Lung (tissue), 12 donors: ENCODE measurements around the gene SMTNL2. TPM values are rescaled to one million over a fixed set of nuclear protein-coding genes. Genes with fewer than 3 reads are reported as not detected.

ENCODE experiments used
- ATAC-seq: fragments of 200-7000 bp; cut with Tn5 transposase; one replicate; pipeline ENCODE4 v1.9.1; 2020; ENCODE audit warnings: moderate number of reproducible peaks; ENCODE audit not compliant: insufficient read depth, low FRiP score
- DNase-seq, 3 donors: peaks; one replicate each; pipeline ENCODE4 v3.0.0-alpha.2; 2013 to 2017
- H3K27ac ChIP-seq, 2 donors: one replicate each; pipeline ENCODE4 v1.5.1; 2013; ENCODE audit warnings: mild to moderate bottlenecking in 2 of 2, moderate library complexity in 2 of 2, control low read depth in 1 of 2, inconsistent platforms in 1 of 2, low read depth in 1 of 2, low read length in 1 of 2
- H3K27me3 ChIP-seq, 3 donors: one replicate each; pipeline ENCODE4 v1.5.1; 2013; ENCODE audit warnings: low read length in 2 of 3; ENCODE audit not compliant: control insufficient read depth in 3 of 3, insufficient read depth in 3 of 3
- H3K36me3 ChIP-seq, 4 donors: one replicate each; pipeline ENCODE4 v1.5.1; 2013; ENCODE audit warnings: low read length in 4 of 4, mild to moderate bottlenecking in 1 of 4, moderate library complexity in 1 of 4; ENCODE audit not compliant: control insufficient read depth in 4 of 4, insufficient read depth in 4 of 4
- H3K4me1 ChIP-seq, 5 donors: one replicate each; pipeline ENCODE4 v1.5.1; 2013; ENCODE audit warnings: low read length in 5 of 5, mild to moderate bottlenecking in 2 of 5, moderate library complexity in 1 of 5; ENCODE audit not compliant: control insufficient read depth in 5 of 5, insufficient read depth in 5 of 5
- H3K4me3 ChIP-seq: one replicate; pipeline ENCODE4 v1.5.1; 2013; ENCODE audit warnings: mild to moderate bottlenecking, control low read depth, moderate library complexity
- H3K9ac ChIP-seq, 2 donors: one replicate each; pipeline ENCODE4 v1.5.1; 2013; ENCODE audit warnings: low read length in 2 of 2, control low read depth in 1 of 2; ENCODE audit not compliant: insufficient read depth in 1 of 2
- H3K9me3 ChIP-seq, 4 donors: one replicate each; pipeline ENCODE4 v1.5.1; 2013; ENCODE audit warnings: low read length in 3 of 4, mild to moderate bottlenecking in 1 of 4, moderate library complexity in 1 of 4; ENCODE audit not compliant: control insufficient read depth in 4 of 4, insufficient read depth in 3 of 4
- CTCF ChIP-seq: IDR thresholded peaks from 2 replicates; pipeline ENCODE4 v1.5.1; 2012; ENCODE audit warnings: mild to moderate bottlenecking; ENCODE audit errors: control extremely low read depth, extremely low read depth
- WGBS, 2 donors: extraction: QIAGEN DNeasy Blood & Tissue Kit; methylation state at CpG; one replicate each; pipeline ENCODE4 v1.1.7; 2013; 5-methylcytosine and 5-hydroxymethylcytosine counted together
- polyA plus RNA-seq, 2 donors: library from polyadenylated mRNA; stranded (reverse); fragments of 200-250 nt; gene quantifications; one replicate each; pipeline ENCODE4 v1.2.1, GENCODE V29; 2013
- total RNA-seq, 2 donors: library from RNA; depleted of rRNA in 1 of 2; stranded (reverse); fragments of >200 nt in 1 of 2; gene quantifications; one replicate each; pipeline ENCODE4 v1.2.1, GENCODE V29; 2014 to 2021
- donor health status: control.
- donor health status: control.
- donor health status: Bipolar disorder and iron deficiency.
- donor health status: healthy.
- donor health status: DM: yes; HTN: yes; CAD: no.

The SMTNL2 gene
- total and polyA plus RNA-seq, 4 donors = 1.5 to 18.1 (median 6.9) TPM

DNA sequence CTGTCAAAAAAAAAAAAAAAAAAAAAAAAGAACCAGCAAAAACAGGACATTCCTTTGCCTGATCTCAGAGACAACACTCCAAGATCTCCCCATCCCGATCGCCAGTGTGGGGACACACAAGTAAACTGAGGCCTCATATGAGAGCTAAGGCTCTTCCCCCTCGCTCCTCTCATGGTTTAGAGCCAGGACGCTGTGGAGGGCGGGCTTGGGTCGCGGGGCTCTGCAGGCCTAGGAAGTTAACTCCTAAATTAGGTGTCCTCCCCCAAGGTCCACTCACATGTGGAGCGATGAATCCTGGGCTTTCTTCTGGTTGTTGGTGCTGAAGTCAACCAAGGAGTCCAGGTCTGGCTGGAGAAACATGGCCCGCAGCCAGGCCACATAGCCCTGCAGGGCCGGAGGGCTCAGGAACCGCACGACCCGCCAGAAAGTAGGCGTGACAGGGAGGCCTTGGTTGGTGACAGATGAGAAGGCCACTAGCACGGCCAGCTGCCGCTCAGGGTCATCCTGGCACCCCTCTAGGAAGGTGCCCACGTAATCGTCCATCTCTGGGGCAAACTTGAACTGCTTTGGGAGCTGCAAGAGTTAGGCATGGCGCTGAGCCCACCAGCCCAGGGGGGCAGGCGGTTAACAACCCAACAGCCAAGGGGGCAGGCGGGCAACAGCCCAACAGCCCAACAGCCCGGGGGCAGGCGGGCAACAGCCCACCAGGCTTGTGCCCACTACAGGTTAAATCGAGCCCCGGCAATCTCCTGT is 34.4 kb upstream of the SMTNL2 start:
- Histone ChIP-seq H3K27ac (no peak overlapping the region), H3K4me3 (no peak overlapping the region), H3K9me3 (no peaks in the 10 kb centered on the region), H3K36me3 (peaks cover 3 to 76% (median 27%) of the 10 kb centered on the region in 4 donors), H3K27me3 (no peaks in the 10 kb centered on the region), H3K4me1 (peaks cover 0 to 11% (median 6%) of the 10 kb centered on the region in 5 donors), H3K9ac (no peak overlapping the region)
- no peak for TF ChIP-seq CTCF
- no peak for DNase-seq
- ATAC-seq = no peak
- WGBS, 2 donors = 94 to 95% methylated on average over 25 of the region's 25 CpGs

DNA sequence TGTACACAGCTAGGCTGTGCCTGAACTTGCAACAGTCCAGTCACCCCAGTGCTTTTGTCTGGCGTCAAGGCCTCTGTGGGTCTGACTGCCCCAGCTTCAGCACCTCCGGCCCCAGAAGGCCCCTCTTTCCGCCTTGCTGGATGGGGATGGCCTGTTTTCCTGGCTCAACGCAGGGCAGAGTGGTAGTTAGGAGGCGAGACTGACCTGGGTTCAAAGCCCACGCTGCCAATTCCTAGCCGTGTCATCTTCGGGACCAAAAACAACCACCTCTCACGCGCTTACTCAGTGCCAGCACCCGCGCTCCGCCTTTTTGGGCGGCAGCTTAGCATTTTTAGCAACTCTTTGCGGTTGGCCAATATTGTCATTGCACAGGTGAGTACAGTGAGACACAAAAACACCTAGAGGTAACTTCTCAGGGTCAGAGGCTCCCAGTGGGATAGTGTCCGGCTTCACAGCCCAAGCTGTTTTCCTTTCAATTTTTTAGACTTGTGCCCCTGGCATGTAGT is 33.7 kb upstream of the SMTNL2 start:
- ATAC-seq = no peak
- Histone ChIP-seq H3K9ac (no peak overlapping the region), H3K4me3 (no peak overlapping the region), H3K27me3 (no peaks in the 10 kb centered on the region), H3K9me3 (no peaks in the 10 kb centered on the region), H3K27ac (no peak overlapping the region), H3K36me3 (peaks cover 3 to 70% (median 25%) of the 10 kb centered on the region in 4 donors), H3K4me1 (peaks cover 0 to 11% (median 6%) of the 10 kb centered on the region in 5 donors)
- TF ChIP-seq CTCF = no peak
- no peak for DNase-seq
- WGBS, 2 donors = 96% methylated on average over 16 of the region's 16 CpGs

DNA sequence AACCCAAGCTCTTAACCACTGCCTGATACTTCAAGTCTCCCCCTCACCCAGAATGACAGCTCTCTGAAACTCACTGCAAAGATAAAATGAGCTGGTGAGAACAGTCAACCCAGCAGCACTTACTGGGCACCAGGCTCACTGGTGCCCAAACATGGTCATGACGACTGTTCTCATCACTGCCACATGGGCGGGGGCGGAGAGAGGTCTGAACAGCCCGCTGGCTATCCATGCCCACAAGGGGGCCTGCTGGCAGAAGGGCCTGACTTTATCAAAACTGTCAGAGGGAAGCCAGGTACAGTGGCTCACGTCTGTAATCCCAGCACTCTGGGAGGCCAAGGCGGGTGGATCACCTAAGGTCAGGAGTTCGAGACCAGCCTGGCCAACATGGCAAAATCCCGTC is 33.2 kb upstream of the SMTNL2 start:
- Histone ChIP-seq H3K27ac (no peak overlapping the region), H3K9me3 (no peaks in the 10 kb centered on the region), H3K36me3 (peaks cover 3 to 66% (median 25%) of the 10 kb centered on the region in 4 donors), H3K9ac (no peak overlapping the region), H3K4me1 (peaks cover 0 to 16% (median 6%) of the 10 kb centered on the region in 5 donors), H3K27me3 (no peaks in the 10 kb centered on the region), H3K4me3 (no peak overlapping the region)
- ATAC-seq = no peak
- no peak for TF ChIP-seq CTCF
- WGBS, 2 donors = 84 to 88% methylated on average over 8 of the region's 8 CpGs
- no peak for DNase-seq
